OCI-LY1 (cell line): ENCODE measurements around the gene AQP12A.

Experiments used
- H2AFZ ChIP-seq: fragments of 200-600 bp; sonication (generic), shearing (Covaris generic); 2 replicates; pipeline ENCODE4 v1.6.0; 2014; ENCODE audit warnings: antibody characterized with exemption, mild to moderate bottlenecking, low read length
- H3F3A ChIP-seq: fragments of 200-600 bp; sonication (generic), shearing (Covaris generic); 2 replicates; pipeline ENCODE4 v1.6.0; 2014; ENCODE audit warnings: mild to moderate bottlenecking, antibody characterized with exemption, low read length, moderate library complexity; ENCODE audit not compliant: insufficient read depth
- H3K27ac ChIP-seq: fragments of 200-600 bp; sonication (generic); 2 replicates; pipeline ENCODE4 v1.5.1; 2014; ENCODE audit warnings: low read length, mixed run types, mild to moderate bottlenecking, low read depth; ENCODE audit not compliant: poor library complexity, severe bottlenecking
- H3K27me3 ChIP-seq: fragments of 200-600 bp; sonication (generic); 2 replicates; pipeline ENCODE4 v1.6.0; 2014; ENCODE audit warnings: antibody characterized with exemption, mild to moderate bottlenecking, low read length, moderate library complexity; ENCODE audit not compliant: insufficient read depth
- H3K36me3 ChIP-seq: fragments of 200-600 bp; sonication (generic); 2 replicates; pipeline ENCODE4 v1.6.1; 2014; ENCODE audit warnings: mild to moderate bottlenecking, antibody characterized with exemption, low read length, moderate library complexity, mixed read lengths; ENCODE audit not compliant: insufficient read depth
- H3K4me1 ChIP-seq: fragments of 200-600 bp; sonication (generic); 2 replicates; pipeline ENCODE4 v1.5.1; 2014; ENCODE audit warnings: mild to moderate bottlenecking, low read length, moderate library complexity; ENCODE audit not compliant: insufficient read depth, severe bottlenecking
- H3K4me2 ChIP-seq: fragments of 200-600 bp; sonication (generic), shearing (Covaris generic); 2 replicates; pipeline ENCODE4 v1.6.1; 2014; ENCODE audit warnings: low read length
- H3K4me3 ChIP-seq: fragments of 200-600 bp; sonication (generic); 2 replicates; pipeline ENCODE4 v1.5.1; 2014; ENCODE audit warnings: low read length, low read depth, mild to moderate bottlenecking, mixed read lengths; ENCODE audit not compliant: poor library complexity, severe bottlenecking
- H3K79me2 ChIP-seq: fragments of 200-600 bp; shearing (Covaris generic); 2 replicates; pipeline ENCODE4 v1.6.1; 2016; ENCODE audit warnings: mixed run types, low read length, mixed read lengths; ENCODE audit not compliant: insufficient read depth
- H3K9ac ChIP-seq: fragments of 200-600 bp; sonication (generic), shearing (Covaris generic); 2 replicates; pipeline ENCODE4 v1.6.1; 2014; ENCODE audit warnings: mild to moderate bottlenecking, low read length, mixed read lengths
- H3K9me2 ChIP-seq: fragments of 200-600 bp; sonication (generic), shearing (Covaris generic); 2 replicates; pipeline ENCODE4 v1.6.1; 2014; ENCODE audit warnings: low read depth, mild to moderate bottlenecking, low read length, mixed read lengths
- H3K9me3 ChIP-seq: fragments of 200-600 bp; shearing (Covaris generic); 2 replicates; pipeline ENCODE4 v1.6.1; 2014; ENCODE audit warnings: low read length, mixed read lengths
- H4K20me1 ChIP-seq: fragments of 200-600 bp; sonication (generic), shearing (Covaris generic); 2 replicates; pipeline ENCODE4 v1.6.0; 2016; ENCODE audit warnings: mild to moderate bottlenecking, low read length; ENCODE audit not compliant: insufficient read depth
- EZH2 ChIP-seq: fragments of 200-600 bp; sonication (generic), shearing (Covaris generic); IDR thresholded peaks from 2 replicates; pipeline ENCODE4 v1.8.0; 2017; ENCODE audit warnings: borderline replicate concordance, mixed run types, mild to moderate bottlenecking, antibody characterized with exemption, low read length, moderate library complexity, mixed read lengths
- TF ChIP-seq, protein P1 (sequence below): fragments of 200-600 bp; sonication (generic), shearing (Covaris generic); IDR thresholded peaks from 2 replicates; pipeline ENCODE4 v1.5.1; 2017; ENCODE audit warnings: mild to moderate bottlenecking, antibody characterized with exemption, low read length, moderate library complexity, mixed read lengths

Gene AQP12A

GRCh38 chr2:240707043-240707756, 15.5 kb downstream of the AQP12A start:
- Histone ChIP-seq H3K9me2 (no peaks in the 10 kb centered on the region), H2AFZ (no peak overlapping the region), H3K9ac (no peak overlapping the region), H3K79me2 (no peaks in the 10 kb centered on the region), H4K20me1 (no peaks in the 10 kb centered on the region), H3K9me3 (no peaks in the 10 kb centered on the region), H3F3A (no peaks in the 10 kb centered on the region), H3K27ac (no peak overlapping the region), H3K36me3 (no peaks in the 10 kb centered on the region), H3K4me3 (no peak overlapping the region), H3K4me1 (no peaks in the 10 kb centered on the region), H3K27me3 (no peaks in the 10 kb centered on the region), H3K4me2 (no peak overlapping the region)
- TF ChIP-seq, protein P1, sequence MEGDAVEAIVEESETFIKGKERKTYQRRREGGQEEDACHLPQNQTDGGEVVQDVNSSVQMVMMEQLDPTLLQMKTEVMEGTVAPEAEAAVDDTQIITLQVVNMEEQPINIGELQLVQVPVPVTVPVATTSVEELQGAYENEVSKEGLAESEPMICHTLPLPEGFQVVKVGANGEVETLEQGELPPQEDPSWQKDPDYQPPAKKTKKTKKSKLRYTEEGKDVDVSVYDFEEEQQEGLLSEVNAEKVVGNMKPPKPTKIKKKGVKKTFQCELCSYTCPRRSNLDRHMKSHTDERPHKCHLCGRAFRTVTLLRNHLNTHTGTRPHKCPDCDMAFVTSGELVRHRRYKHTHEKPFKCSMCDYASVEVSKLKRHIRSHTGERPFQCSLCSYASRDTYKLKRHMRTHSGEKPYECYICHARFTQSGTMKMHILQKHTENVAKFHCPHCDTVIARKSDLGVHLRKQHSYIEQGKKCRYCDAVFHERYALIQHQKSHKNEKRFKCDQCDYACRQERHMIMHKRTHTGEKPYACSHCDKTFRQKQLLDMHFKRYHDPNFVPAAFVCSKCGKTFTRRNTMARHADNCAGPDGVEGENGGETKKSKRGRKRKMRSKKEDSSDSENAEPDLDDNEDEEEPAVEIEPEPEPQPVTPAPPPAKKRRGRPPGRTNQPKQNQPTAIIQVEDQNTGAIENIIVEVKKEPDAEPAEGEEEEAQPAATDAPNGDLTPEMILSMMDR = no peak
- no peak for TF ChIP-seq EZH2

DNA sequence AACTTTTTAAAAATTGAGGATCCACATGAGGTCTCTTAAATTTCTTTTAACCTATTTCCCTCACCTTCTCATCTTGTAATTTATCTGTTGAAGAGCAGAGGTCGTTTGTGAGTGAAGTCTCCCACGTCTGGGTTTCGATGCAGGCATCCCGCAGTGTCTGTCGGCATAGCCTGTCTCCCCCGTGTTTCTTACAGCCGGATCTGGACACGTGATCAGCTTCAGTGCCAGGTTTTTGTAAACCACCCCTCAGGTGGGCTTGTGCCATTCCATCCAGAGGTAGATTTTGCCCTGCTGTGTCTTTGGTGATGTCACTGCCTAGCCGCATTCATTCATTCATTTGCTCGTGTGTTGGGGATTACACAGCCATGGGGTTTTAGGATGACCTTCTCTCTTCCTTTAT, 16.2 kb downstream of the AQP12A start:
- Histone ChIP-seq H3K27me3 (no peaks in the 10 kb centered on the region), H3K9me3 (no peaks in the 10 kb centered on the region), H3K4me3 (no peak overlapping the region), H3K9me2 (no peaks in the 10 kb centered on the region), H3K36me3 (no peaks in the 10 kb centered on the region), H3K79me2 (no peaks in the 10 kb centered on the region), H3K27ac (no peak overlapping the region), H3K4me2 (no peak overlapping the region), H4K20me1 (no peaks in the 10 kb centered on the region), H3K4me1 (no peaks in the 10 kb centered on the region), H3K9ac (no peak overlapping the region), H2AFZ (no peak overlapping the region), H3F3A (no peaks in the 10 kb centered on the region)
- TF ChIP-seq, protein P1 = no peak
- no peak for TF ChIP-seq EZH2

- H4K20me1 ChIP-seq = no peaks in the 10 kb centered on the region
- no peaks in the 10 kb centered on the region for H3K9me2 ChIP-seq
- no peaks in the 10 kb centered on the region for H3K4me1 ChIP-seq
- no peak overlapping the region for H3K9ac ChIP-seq
- H3F3A ChIP-seq = no peaks in the 10 kb centered on the region
- H3K79me2 ChIP-seq = no peaks in the 10 kb centered on the region
- no peaks in the 10 kb centered on the region for H3K36me3 ChIP-seq
- H3K27me3 ChIP-seq = 0 out of 2 replicates have a peak, but pooled peaks cover 3% of the 10 kb centered on the region
- H3K4me3 ChIP-seq = no peak overlapping the region
- TF ChIP-seq EZH2 = no peak
- TF ChIP-seq, protein P1 = no peak
- H3K4me2 ChIP-seq = no peak overlapping the region
- H2AFZ ChIP-seq = no peak overlapping the region
- H3K9me3 ChIP-seq = no peaks in the 10 kb centered on the region
- H3K27ac ChIP-seq = no peak overlapping the region
These were observed 16.8 kb downstream of the AQP12A start for GRCh38 chr2:240708457-240708856.
